NCI-H187 (cell line): Measurements from ENCODE around the gene KRTAP5-5.
A peak's percentile ranks its signal among the peaks of the same experiment; 100 is the strongest.
"Not testable (repeated sequence)": the region's sequence is repeated elsewhere in the genome, so short reads cannot be mapped to it uniquely, and the experiment has no call there.

ENCODE experiments used
- DNase-seq, 2 experiments: peaks; one replicate each; lab custom pipeline; 2025; lab: John Stamatoyannopoulos, UW

The KRTAP5-5 gene

GRCh38 chr11:1607156-1607845, 22.3 kb upstream of the KRTAP5-5 start:
- DNase-seq, result not testable (repeated sequence)

- DNase-seq, result not testable (repeated sequence)
Measured at GRCh38 chr11:1607901-1608300, 21.7 kb upstream of the KRTAP5-5 start.

DNA sequence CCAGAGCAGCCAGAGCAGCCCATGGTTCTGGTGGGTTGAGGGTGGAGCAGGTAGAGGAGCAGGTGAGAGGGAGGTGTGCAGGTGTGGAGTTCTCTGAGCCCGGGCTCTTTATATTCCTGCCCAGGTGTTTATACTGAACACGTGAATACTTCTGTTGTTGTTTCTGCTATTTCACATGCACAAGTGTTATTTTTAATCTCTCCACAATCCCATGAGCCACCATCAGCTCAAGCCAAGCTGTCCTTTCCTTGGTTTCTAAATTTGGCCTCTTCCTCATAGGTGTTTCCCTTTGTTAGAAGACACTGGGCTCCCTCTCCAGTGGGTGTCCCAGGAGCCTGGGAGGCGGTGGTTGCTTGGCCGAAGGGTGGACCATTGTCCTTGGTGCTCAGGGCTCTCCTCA, 21.2 kb upstream of the KRTAP5-5 start, which contains the start of gene KRTAP5-3:
Gene KRTAP5-3, minus strand, starts transcription at position 101 of the 400 bp plus-strand sequence. Its CDS starts 78 bp downstream, at position 23.
- no peak for DNase-seq

DNA sequence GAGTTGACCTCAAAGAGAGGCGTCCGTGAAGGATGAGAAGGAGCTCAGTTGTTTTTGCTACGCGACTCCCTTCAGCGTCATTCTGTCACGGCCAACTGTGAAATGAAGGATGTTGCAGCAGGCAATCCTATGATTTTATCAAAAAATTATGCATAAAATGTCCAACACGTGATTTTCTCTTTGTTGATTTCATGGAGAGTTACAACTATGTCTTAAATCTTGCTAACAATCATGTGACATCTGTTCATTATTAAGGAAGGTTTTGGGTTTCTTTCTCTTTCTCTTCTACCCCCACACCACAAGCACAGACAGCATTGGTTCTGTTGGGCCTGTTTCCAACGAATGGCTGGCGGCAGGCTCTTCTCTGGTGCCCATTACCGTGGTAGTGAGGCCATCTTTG, 11.3 kb upstream of the KRTAP5-5 start:
- DNase-seq, result no peak

DNA sequence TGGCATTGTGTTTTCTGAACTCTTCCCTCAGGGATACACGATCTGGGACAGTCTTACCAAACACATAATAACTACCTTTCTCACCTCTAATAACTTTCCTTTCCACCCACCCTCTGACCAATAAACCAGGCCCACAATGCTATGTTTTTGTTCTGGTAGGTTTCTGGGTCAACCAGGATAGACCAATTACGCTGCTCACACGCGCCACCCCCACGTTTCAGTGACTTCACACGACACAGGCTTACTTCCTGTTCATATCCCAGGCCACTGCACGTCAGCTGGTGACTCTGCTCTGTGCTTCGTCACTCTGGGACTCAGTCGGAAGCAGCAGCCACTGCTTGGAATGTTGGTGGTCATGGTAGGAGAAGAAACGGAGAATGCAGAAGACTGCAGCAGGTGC, 10.1 kb upstream of the KRTAP5-5 start:
- no peak for DNase-seq

DNA sequence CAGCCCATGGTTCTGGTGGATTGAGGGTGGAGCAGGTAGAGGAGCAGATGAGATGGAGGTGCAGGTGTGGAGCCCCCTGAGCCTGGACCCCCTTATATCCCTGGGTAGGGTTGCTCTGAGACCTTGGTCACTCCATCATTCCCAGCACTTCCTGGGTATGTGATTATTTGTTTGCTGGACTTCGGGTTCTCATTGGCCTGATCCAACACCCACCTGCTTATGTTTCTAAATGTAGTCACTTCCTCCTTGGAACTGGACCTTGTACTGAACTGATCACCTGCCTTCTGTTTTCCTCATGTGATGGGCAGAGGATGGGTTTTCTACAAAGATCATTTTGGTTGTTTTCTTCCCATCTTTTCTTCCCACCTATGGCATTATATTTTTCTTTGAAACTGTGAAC, 7.5 kb upstream of the KRTAP5-5 start, which contains the start of gene KRTAP5-4:
Gene KRTAP5-4, minus strand, starts transcription at position 53 of the 400 bp plus-strand sequence. Its CDS starts 45 bp downstream, at position 8.
- DNase-seq, result no peak

GRCh38 chr11:1623716-1624115, 5.9 kb upstream of the KRTAP5-5 start:
- DNase-seq, result no peak

GRCh38 chr11:1624621-1625020, 5.0 kb upstream of the KRTAP5-5 start:
- DNase-seq, result no peak

DNA sequence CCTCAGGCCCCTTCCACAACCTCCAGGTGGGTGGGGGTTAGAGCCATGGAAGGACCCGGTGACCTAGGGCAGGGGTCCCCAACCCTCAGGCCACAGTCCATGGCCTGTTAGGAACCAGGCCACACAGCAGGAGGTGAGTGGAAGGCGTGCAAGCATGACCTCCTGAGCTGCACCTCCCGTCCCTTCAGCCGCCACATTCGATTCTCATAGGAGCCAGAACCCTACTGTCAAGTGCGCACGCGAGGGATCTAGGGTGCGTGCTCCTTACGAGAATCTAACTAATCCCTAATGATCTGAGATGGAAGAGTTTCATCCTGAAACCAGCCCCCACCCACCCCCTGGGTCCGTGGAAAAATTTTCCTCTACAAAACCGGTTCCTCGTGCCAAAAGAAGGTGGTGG, 4.0 kb upstream of the KRTAP5-5 start:
- no peak for DNase-seq

- DNase-seq, result peak in 1 of 2 experiments; percentile 25
Measured at GRCh38 chr11:1628506-1629325, 859 bp upstream of the KRTAP5-5 start.

GRCh38 chr11:1630271-1630670, 696 bp downstream of the KRTAP5-5 start:
- no peak for DNase-seq

DNA sequence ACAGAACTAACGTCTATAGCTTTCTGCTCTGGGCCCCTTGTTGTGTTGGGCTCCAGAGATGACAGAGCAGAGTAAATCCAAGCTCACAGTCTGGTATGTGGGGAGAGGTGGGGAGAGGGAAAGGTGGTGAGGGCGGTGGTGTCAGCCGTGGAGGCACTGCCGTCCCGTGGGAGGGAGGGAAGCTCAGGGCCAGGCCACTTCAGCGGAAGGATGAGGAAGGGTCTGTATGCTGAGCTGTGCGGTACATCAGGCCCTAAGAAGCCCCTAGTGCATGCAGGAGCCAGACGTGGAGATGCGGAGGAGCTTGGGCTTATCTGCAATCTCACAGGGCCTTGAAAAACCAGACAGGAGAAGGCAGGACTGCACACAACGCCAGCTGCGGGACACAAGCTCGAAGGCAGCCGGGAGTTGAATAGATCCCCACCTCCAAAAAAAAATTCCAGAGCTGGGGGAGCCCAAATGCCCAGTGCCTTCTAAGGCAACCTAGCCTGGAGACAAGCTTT, 1.5 kb downstream of the KRTAP5-5 start:
- DNase-seq, result no peak

GRCh38 chr11:1632053-1632714, 2.6 kb downstream of the KRTAP5-5 start:
- no peak for DNase-seq

- no peak for DNase-seq
Measured at GRCh38 chr11:1633864-1634263, 4.3 kb downstream of the KRTAP5-5 start.

DNA sequence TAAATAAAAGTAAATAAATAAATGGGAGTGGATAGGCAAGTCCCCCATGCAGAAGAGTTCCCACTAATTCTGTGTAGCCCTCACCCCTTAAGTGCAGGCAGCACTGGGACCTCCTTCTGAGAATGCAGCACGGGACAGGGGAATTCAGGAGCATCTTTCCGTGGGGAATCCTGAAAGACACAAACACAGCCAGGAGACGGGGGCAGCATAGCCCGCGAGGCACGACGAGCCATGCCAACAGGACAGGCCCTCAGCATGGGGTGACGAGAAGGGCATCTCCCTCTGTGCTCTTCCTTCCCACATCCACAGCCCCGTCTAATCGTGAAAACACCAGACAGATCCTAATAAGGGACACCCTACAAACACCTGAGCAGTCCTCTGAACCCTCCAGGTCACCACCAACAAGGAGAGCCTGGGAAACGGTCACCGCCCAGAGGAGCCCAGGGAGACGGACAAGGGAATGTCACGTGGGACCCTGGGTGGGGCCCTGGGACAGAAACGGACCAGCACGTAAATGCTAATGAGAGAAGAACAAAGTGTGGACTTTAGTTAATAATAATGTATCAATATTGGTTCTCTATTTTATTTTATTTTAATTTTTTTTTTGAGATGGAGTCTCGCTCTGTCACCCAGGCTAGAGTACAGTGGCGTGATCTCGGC, 6.8 kb downstream of the KRTAP5-5 start:
- no peak for DNase-seq

DNA sequence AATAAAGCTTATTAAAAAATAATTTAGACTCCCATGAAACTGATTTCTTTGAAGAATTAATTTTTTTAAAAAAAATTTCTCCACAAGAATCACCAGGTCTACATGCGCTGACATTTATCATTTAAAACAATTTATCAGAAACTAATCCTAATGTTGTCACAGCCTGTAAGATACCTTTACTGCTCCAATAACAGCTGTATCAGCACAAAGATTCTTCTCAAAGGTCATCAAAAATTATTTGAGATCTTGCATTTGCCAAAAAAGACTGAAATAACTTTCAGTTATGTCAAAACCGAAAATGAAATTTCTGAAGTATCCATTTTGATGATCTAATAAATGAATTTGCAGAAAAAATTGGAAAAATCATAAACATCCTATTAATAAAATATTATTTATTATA, 8.1 kb downstream of the KRTAP5-5 start:
- DNase-seq, result no peak

GRCh38 chr11:1638344-1638743, 8.8 kb downstream of the KRTAP5-5 start:
- no peak for DNase-seq

DNA sequence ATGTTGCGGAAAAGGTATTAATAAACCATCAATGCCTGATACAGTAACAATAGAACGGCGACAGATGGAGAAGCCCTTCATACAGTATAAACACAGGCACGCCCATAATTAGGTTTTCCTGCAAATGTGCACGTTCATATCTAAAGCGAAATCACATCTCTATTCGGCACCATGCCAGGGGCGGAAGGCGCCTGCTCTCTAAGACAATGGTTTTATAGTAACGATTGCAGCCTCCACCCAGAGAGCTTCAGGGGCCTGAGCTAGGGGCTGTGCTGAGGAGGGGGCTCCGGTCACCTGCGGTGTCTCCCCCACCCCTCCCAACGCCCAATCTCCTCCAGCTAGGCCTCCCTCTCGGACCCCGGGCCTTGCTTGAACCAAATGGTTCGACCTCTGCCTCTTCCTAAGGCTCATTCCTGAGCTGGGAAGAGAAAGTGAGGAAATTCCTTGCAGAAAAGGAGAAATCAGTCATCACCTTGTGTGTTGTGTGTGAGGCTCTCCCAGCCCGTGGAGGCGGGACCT, 9.6 kb downstream of the KRTAP5-5 start:
- peak in 1 of 2 experiments; percentile 25 for DNase-seq

- DNase-seq, result no peak
Measured at GRCh38 chr11:1639666-1640065, 10.1 kb downstream of the KRTAP5-5 start.

DNA sequence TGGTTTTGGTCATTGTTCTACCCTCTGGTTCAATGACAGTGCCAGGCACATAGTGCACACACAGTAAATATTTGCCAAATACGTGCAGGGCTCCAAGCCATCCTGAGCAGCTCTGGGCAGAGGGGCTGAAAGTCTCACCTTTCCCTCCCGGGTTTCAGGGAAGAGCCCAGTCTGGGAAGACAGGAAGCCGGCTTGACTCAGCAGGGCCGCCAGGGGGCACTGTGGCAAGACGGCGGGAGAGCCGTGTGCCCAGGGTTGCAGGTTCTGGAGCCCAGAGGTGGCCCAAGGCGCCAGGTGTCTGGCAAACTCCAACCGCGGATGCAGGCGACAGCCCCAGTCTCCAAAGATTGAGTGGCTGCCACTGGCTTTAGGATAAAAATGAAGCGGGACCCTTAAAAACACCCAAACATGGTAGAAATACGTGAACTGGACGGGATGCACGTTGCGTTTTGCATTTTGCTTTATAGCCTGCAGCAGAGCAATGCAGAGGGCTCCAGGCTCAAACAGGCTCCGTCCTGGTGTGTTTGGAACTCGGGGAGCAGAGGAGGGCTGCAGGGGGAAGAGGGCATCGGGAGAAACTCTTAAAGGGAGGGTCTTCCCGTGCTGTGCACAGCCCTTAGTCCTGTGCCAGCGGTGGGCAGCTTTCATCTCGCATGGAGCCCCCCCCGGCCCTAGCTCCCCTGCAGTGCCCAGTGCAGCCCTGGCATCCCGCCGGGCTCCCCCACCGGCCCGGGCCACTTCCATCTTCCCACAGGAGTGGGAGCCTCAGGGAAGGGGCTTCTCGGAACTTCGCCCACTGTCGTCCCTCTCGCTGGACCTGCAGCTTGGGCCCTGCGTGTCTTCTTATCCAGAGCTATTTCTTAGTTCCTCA, 10.7 kb downstream of the KRTAP5-5 start:
- DNase-seq, result peak; percentile 27 to 47

DNA sequence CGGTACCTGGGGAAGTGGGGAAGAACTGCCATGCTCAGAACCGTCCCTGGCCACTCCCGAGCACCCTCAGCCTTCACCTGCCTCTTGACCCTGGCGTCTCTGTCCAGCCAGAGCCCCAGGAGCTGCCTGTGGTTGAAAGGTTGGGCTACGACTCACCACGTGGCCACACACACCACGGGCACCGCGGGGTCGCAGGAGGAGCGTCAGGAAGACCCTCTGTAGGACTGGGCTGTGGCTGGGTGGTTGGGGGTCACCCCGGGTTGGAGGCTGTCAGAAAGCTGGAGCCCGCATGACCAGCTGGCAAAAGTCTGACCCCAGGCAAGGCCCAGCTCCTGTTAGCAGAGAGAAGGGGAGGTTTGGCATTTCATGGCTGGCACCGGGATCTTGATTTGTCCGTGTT, 11.5 kb downstream of the KRTAP5-5 start:
- no peak for DNase-seq
